ENCODE results near the gene KIAA1217. TPM values are rescaled to one million over a fixed set of nuclear protein-coding genes. Genes with fewer than 3 reads are reported as not detected.

KIAA1217 gene
- total and polyA plus RNA-seq, 2 of the 4 experiments (the other 2 are of a cell fraction): 3.4 to 4.4 TPM

DNA sequence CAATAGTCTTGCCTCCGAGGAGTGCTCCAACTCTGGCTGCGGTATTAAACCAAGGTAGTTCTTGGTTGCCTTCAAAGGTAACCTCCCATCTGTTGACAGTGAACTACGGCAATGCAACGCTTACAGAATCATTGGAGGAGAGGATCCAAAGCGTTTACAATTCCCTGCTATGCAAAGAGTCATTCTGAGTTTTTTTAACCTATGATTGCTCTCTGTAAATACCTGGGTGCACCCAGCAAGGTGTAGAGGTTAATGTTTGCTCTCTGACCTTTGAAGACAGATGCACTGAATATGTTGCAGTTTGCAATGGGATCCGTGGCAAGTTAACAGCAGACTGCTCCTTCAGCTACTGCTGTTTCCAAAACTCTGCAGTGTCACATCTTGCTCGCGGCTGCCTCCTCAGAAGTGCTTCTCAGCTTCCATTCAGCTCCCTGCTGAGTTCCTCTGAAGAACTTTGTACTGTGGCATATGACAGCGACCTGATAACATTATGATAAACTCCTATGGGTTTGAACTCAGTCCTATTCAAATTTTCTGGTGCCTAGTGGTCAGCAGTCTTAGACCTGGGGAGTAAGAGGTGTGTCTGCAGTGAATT lies 29.0 kb downstream of the KIAA1217 start:
- WGBS, 2 experiments (ENCODE audit: extremely low coverage in 2 of 2, insufficient read length in 1 of 2): 60% methylated on average over 1 of the region's 9 CpGs; no CpG with 5 or more reads in 1 of the 2 experiments
- ATAC-seq (ENCODE audit: low read depth) (no peak), DNase-seq (no peak)
- Histone ChIP-seq H2AK5ac (ENCODE audit: low read depth, low read length) (no peak overlapping the region), H2BK120ac (ENCODE audit: low read depth, low read length) (no peak overlapping the region), H2BK15ac (ENCODE audit: low read depth, low read length) (no peak overlapping the region), H3K36me3 (ENCODE audit: control insufficient read depth, insufficient read depth, low read length) (no peaks in the 10 kb centered on the region), H3K79me1 (ENCODE audit: low read depth in 1 of 2, low read length in 2 of 2) (no peaks in the 10 kb centered on the region), H3K27me3 (ENCODE audit: control insufficient read depth, insufficient read depth, low read length) (peaks cover 4% of the 10 kb centered on the region), H3K9me3 (ENCODE audit: control insufficient read depth, insufficient read depth, low read length) (no peaks in the 10 kb centered on the region), H4K8ac (ENCODE audit: low read depth in 2 of 2, low read length in 2 of 2) (no peak overlapping the region), H4K5ac (ENCODE audit: low read depth, low read length) (no peak overlapping the region), H3K4me1 (ENCODE audit: control insufficient read depth, insufficient read depth, low read length) (no peaks in the 10 kb centered on the region), H3K18ac (ENCODE audit: low read depth, low read length) (no peak overlapping the region), H4K91ac (ENCODE audit: insufficient read depth, low read depth, low read length) (no peak overlapping the region), H3K9ac (ENCODE audit: low read depth, low read length) (no peak overlapping the region), H3K9me1 (ENCODE audit: insufficient read depth, low read length) (no peaks in the 10 kb centered on the region), H3K56ac (ENCODE audit: extremely low read depth, insufficient read depth, low read length) (no peak overlapping the region), H3K27ac (ENCODE audit: insufficient read depth, low read length) (no peak overlapping the region), H3K4ac (ENCODE audit: low read depth, low read length) (no peak overlapping the region), H3K4me2 (ENCODE audit: low read depth, low read length) (no peak overlapping the region), H2AFZ (replicated peaks; ENCODE audit: low read length, poor library complexity) (no peak overlapping the region), H3K14ac (replicated peaks; ENCODE audit: low read depth, low read length) (no peak overlapping the region), H2BK5ac (ENCODE audit: low read depth, low read length, poor library complexity, severe bottlenecking) (no peak overlapping the region), H3K4me3 (ENCODE audit: insufficient read depth, low read depth, low read length) (no peak overlapping the region), H4K20me1 (ENCODE audit: insufficient read depth, low read length) (no peaks in the 10 kb centered on the region), H2BK20ac (ENCODE audit: low read depth, low read length) (no peak overlapping the region), H2AK9ac (replicated peaks; ENCODE audit: low read depth, low read length, poor library complexity) (no peak overlapping the region), H3K23ac (ENCODE audit: low read depth, low read length) (no peak overlapping the region)
- dilution Hi-C loops (cut with HindIII; ENCODE audit: low sequenced_read_pairs, unreplicated experiment) (no loop called here), in situ Hi-C loops (cut with MboI; ENCODE audit: low sequenced_read_pairs) (no loop called here), intact Hi-C loops (cut with micrococcal nuclease) (no loop called here)
- TF ChIP-seq RAD21 (IDR thresholded peaks at IDR 0.05; ENCODE audit: low read length): no peak
- no peak for TF ChIP-seq MAFK (IDR thresholded peaks at IDR 0.05; ENCODE audit: low read depth, low read length)
- TF ChIP-seq CHD1 (IDR thresholded peaks at IDR 0.05; ENCODE audit: low read depth, low read length): no peak
- TF ChIP-seq, protein P1, sequence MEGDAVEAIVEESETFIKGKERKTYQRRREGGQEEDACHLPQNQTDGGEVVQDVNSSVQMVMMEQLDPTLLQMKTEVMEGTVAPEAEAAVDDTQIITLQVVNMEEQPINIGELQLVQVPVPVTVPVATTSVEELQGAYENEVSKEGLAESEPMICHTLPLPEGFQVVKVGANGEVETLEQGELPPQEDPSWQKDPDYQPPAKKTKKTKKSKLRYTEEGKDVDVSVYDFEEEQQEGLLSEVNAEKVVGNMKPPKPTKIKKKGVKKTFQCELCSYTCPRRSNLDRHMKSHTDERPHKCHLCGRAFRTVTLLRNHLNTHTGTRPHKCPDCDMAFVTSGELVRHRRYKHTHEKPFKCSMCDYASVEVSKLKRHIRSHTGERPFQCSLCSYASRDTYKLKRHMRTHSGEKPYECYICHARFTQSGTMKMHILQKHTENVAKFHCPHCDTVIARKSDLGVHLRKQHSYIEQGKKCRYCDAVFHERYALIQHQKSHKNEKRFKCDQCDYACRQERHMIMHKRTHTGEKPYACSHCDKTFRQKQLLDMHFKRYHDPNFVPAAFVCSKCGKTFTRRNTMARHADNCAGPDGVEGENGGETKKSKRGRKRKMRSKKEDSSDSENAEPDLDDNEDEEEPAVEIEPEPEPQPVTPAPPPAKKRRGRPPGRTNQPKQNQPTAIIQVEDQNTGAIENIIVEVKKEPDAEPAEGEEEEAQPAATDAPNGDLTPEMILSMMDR (conservative IDR thresholded peaks at IDR 0.05; ENCODE audit: low read depth, low read length): no peak
- no peak for TF ChIP-seq POLR2A (IDR thresholded peaks at IDR 0.05; ENCODE audit: low read depth, low read length)
- no peak for TF ChIP-seq BHLHE40 (IDR thresholded peaks at IDR 0.05; ENCODE audit: low read depth, low read length)
- TF ChIP-seq RCOR1 (IDR thresholded peaks at IDR 0.05; ENCODE audit: insufficient replicate concordance, low read length): no peak
- TF ChIP-seq, protein P2, sequence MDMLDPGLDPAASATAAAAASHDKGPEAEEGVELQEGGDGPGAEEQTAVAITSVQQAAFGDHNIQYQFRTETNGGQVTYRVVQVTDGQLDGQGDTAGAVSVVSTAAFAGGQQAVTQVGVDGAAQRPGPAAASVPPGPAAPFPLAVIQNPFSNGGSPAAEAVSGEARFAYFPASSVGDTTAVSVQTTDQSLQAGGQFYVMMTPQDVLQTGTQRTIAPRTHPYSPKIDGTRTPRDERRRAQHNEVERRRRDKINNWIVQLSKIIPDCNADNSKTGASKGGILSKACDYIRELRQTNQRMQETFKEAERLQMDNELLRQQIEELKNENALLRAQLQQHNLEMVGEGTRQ (IDR thresholded peaks at IDR 0.05; ENCODE audit: low read depth, low read length): no peak
- no peak for TF ChIP-seq CEBPB (IDR thresholded peaks at IDR 0.05; ENCODE audit: low read depth, low read length)
- TF ChIP-seq, protein P3, sequence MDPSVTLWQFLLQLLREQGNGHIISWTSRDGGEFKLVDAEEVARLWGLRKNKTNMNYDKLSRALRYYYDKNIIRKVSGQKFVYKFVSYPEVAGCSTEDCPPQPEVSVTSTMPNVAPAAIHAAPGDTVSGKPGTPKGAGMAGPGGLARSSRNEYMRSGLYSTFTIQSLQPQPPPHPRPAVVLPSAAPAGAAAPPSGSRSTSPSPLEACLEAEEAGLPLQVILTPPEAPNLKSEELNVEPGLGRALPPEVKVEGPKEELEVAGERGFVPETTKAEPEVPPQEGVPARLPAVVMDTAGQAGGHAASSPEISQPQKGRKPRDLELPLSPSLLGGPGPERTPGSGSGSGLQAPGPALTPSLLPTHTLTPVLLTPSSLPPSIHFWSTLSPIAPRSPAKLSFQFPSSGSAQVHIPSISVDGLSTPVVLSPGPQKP (IDR thresholded peaks at IDR 0.05; ENCODE audit: borderline replicate concordance, low read depth, low read length): no peak
- no peak for TF ChIP-seq FOS (IDR thresholded peaks at IDR 0.05; ENCODE audit: low read depth, low read length)
- no peak for TF ChIP-seq SMC3 (IDR thresholded peaks at IDR 0.05; ENCODE audit: low read depth, low read length)
- TF ChIP-seq MXI1 (IDR thresholded peaks at IDR 0.05; ENCODE audit: borderline replicate concordance, low read depth, low read length): no peak
- ChIA-PET POLR2A (ENCODE audit: unreplicated experiment) (no interaction called here), CTCF (no interaction called here)
- no TSS peak for BruUV-seq (replicated peaks)
